H1 (cell line): ENCODE results near the gene TSPEAR. TPM values are rescaled to one million over a fixed set of nuclear protein-coding genes. Genes with fewer than 3 reads are reported as not detected.

Experiments
- CTCF ChIA-PET: fragments of 300-600 bp; sonication (Branson Sonifier 250); formaldehyde crosslinking; loops from one replicate; lab custom pipeline; 2021; ENCODE audit not compliant: partially characterized antibody; lab: Charles Lee
- POLR2A ChIA-PET: fragments of 300-600 bp; sonication (Branson Sonifier 250); formaldehyde crosslinking; loops from one replicate; lab custom pipeline; 2021; ENCODE audit warnings: inconsistent platforms; ENCODE audit not compliant: partially characterized antibody; lab: Charles Lee
- DNase-seq, 2 experiments: peaks; one replicate each; pipeline versions ENCODE4 v3.0.0 to v3.0.0-alpha.2; 2010 to 2022; ENCODE audit warnings: low spot score in 2 of 2, low read depth in 1 of 2, mixed read lengths in 1 of 2
- FAIRE-seq: peaks from 2 replicates; lab custom pipeline; 2011; peaks lifted over from hg19 to GRCh38; lab: Jason Lieb, UNC
- H2AFZ ChIP-seq: 2 replicates; pipeline ENCODE4 v1.8.1; 2012; ENCODE audit warnings: low read length, inconsistent platforms
- H2AK5ac ChIP-seq: 2 replicates; pipeline ENCODE4 v1.6.1; 2013; ENCODE audit warnings: low read depth, low read length
- H2BK120ac ChIP-seq: replicated peaks from 2 replicates; pipeline ENCODE3; 2013; ENCODE audit warnings: low read depth, low read length, inconsistent platforms
- H2BK12ac ChIP-seq: 2 replicates; pipeline ENCODE4 v1.6.1; 2013; ENCODE audit warnings: low read depth, low read length
- H2BK15ac ChIP-seq: 2 replicates; pipeline ENCODE4 v1.6.1; 2013; ENCODE audit warnings: low read length
- H2BK20ac ChIP-seq: 2 replicates; pipeline ENCODE4 v1.6.1; 2013; ENCODE audit warnings: low read length
- H2BK5ac ChIP-seq: 2 replicates; pipeline ENCODE4 v1.6.1; 2013; ENCODE audit warnings: low read depth, low read length
- H3K14ac ChIP-seq: 2 replicates; pipeline ENCODE4 v1.6.1; 2013; ENCODE audit warnings: inconsistent platforms; ENCODE audit not compliant: insufficient read length
- H3K18ac ChIP-seq: 2 replicates; pipeline ENCODE4 v1.6.1; 2013; ENCODE audit warnings: low read length; ENCODE audit errors: extremely low read depth
- H3K23ac ChIP-seq: 2 replicates; pipeline ENCODE4 v1.6.1; 2013; ENCODE audit warnings: inconsistent platforms; ENCODE audit not compliant: insufficient read length
- H3K23me2 ChIP-seq: 2 replicates; pipeline ENCODE4 v1.6.1; 2013; ENCODE audit warnings: low read depth, low read length
- H3K27ac ChIP-seq: 2 replicates; pipeline ENCODE4 v1.6.1; 2011; ENCODE audit warnings: low read depth, low read length, inconsistent platforms
- H3K27me3 ChIP-seq, 4 experiments: replicated peaks in 1 of 4; 1 replicate in 1 of 4; 2 replicates in 3 of 4; pipeline versions ENCODE4 v1.6.1 to v1.8.1; 2011 to 2013; ENCODE audit warnings: low read length in 3 of 4, mild to moderate bottlenecking in 3 of 4, inconsistent platforms in 2 of 4, mixed read lengths in 2 of 4, moderate library complexity in 1 of 4; ENCODE audit not compliant: control insufficient read depth in 3 of 4, insufficient read depth in 3 of 4; ENCODE audit errors: extremely low read depth in 1 of 4
- H3K36me3 ChIP-seq, 4 experiments: 2 replicates each; pipeline versions ENCODE4 v1.6.1 to v1.8.1; 2011 to 2013; ENCODE audit warnings: mild to moderate bottlenecking in 4 of 4, low read length in 3 of 4, moderate library complexity in 2 of 4, control low read depth in 1 of 4, inconsistent platforms in 1 of 4; ENCODE audit not compliant: insufficient read depth in 4 of 4, control insufficient read depth in 2 of 4
- H3K4ac ChIP-seq: replicated peaks from 2 replicates; pipeline ENCODE3; 2013; ENCODE audit warnings: low read length, low read depth, mixed read lengths, inconsistent platforms; ENCODE audit not compliant: insufficient read length
- H3K4me1 ChIP-seq, 4 experiments: replicated peaks in 1 of 4; 1 replicate in 1 of 4; 2 replicates in 3 of 4; pipeline versions ENCODE4 v1.6.1 to v1.8.1; 2011 to 2013; ENCODE audit warnings: low read length in 3 of 4, inconsistent platforms in 2 of 4, mixed read lengths in 1 of 4; ENCODE audit not compliant: insufficient read depth in 4 of 4, control insufficient read depth in 3 of 4
- H3K4me2 ChIP-seq, 2 experiments: 2 replicates each; pipeline versions ENCODE4 v1.6.1 to v1.8.1; 2011 to 2013; ENCODE audit warnings: low read depth in 2 of 2, low read length in 2 of 2, control low read depth in 1 of 2, inconsistent platforms in 1 of 2, mild to moderate bottlenecking in 1 of 2; ENCODE audit not compliant: insufficient read depth in 1 of 2
- H3K4me3 ChIP-seq, 4 experiments: fragments of 200-600, 300-600 bp in 1 of 4; sonication (generic), shearing (Covaris generic), sonication (Bioruptor Twin) in 1 of 4; 2 replicates each; pipeline versions ENCODE4 v1.5.1 to v1.8.1; 2011 to 2016; ENCODE audit warnings: low read length in 4 of 4, low read depth in 3 of 4, control low read depth in 2 of 4, inconsistent platforms in 2 of 4, mild to moderate bottlenecking in 2 of 4, mixed read lengths in 1 of 4, moderate library complexity in 1 of 4; ENCODE audit not compliant: insufficient read depth in 2 of 4; ENCODE audit errors: extremely low read depth in 1 of 4
- H3K56ac ChIP-seq: replicated peaks from 2 replicates; pipeline ENCODE3; 2013; ENCODE audit warnings: low read depth, mild to moderate bottlenecking, mixed read lengths, low read length, inconsistent platforms; ENCODE audit not compliant: insufficient read length
- H3K79me1 ChIP-seq: 2 replicates; pipeline ENCODE4 v1.6.1; 2013; ENCODE audit warnings: low read depth, low read length, control low read depth
- H3K79me2 ChIP-seq, 2 experiments: 2 replicates each; pipeline versions ENCODE4 v1.6.1 to v1.8.1; 2012 to 2013; ENCODE audit warnings: low read length in 2 of 2, mild to moderate bottlenecking in 2 of 2, inconsistent platforms in 1 of 2; ENCODE audit not compliant: insufficient read depth in 2 of 2, control insufficient read depth in 1 of 2
- H3K9ac ChIP-seq, 4 experiments: replicated peaks in 1 of 4; 1 replicate in 1 of 4; 2 replicates in 3 of 4; pipeline versions ENCODE4 v1.6.1 to v1.8.1; 2011 to 2013; ENCODE audit warnings: low read depth in 3 of 4, low read length in 3 of 4, control low read depth in 2 of 4, mild to moderate bottlenecking in 2 of 4, moderate library complexity in 2 of 4, inconsistent platforms in 1 of 4; ENCODE audit errors: extremely low read depth in 1 of 4
- H3K9me3 ChIP-seq, 2 experiments: 2 replicates each; pipeline versions ENCODE4 v1.6.1 to v1.8.1; 2012 to 2013; ENCODE audit warnings: mild to moderate bottlenecking in 2 of 2, moderate library complexity in 2 of 2, control low read depth in 1 of 2, inconsistent platforms in 1 of 2, low read depth in 1 of 2, low read length in 1 of 2, mixed read lengths in 1 of 2; ENCODE audit not compliant: insufficient read depth in 2 of 2
- H4K20me1 ChIP-seq, 2 experiments: replicated peaks in 1 of 2; 2 replicates each; pipeline versions ENCODE3 to v1.8.1; 2011 to 2013; ENCODE audit warnings: inconsistent platforms in 2 of 2, low read length in 2 of 2, mild to moderate bottlenecking in 1 of 2; ENCODE audit not compliant: insufficient read depth in 2 of 2, control insufficient read depth in 1 of 2
- H4K5ac ChIP-seq: 2 replicates; pipeline ENCODE4 v1.6.1; 2013; ENCODE audit warnings: low read length, low read depth, mixed read lengths, inconsistent platforms; ENCODE audit not compliant: insufficient read length
- H4K8ac ChIP-seq: 2 replicates; pipeline ENCODE4 v1.8.0; 2013; ENCODE audit warnings: mild to moderate bottlenecking, moderate library complexity, low read length, inconsistent platforms; ENCODE audit not compliant: insufficient read depth; ENCODE audit errors: extremely low read depth
- H4K91ac ChIP-seq: replicated peaks from 2 replicates; pipeline ENCODE3; 2013; ENCODE audit warnings: low read length, mixed read lengths, inconsistent platforms; ENCODE audit not compliant: insufficient read length
- CHD2 ChIP-seq: IDR thresholded peaks from 2 replicates; pipeline ENCODE4 v1.6.1; 2012; ENCODE audit warnings: low read length, improper control_type of control experiment
- EZH2 ChIP-seq: fragments of 200-600 bp; sonication (generic); IDR thresholded peaks from 2 replicates; pipeline ENCODE4 v1.7.1; 2012; ENCODE audit warnings: low read depth, mild to moderate bottlenecking, moderate library complexity, low read length, inconsistent platforms; ENCODE audit not compliant: severe bottlenecking
- YY1 ChIP-seq: IDR thresholded peaks from 2 replicates; pipeline ENCODE4 v1.6.1; 2011; ENCODE audit warnings: low read depth, mild to moderate bottlenecking, low read length
- WGBS, 2 experiments: shearing (Covaris generic) in 1 of 2; methylation state at CpG; one replicate each; pipeline versions ENCODE4 v1.1.6 to v1.1.7; 2013 to 2015; ENCODE audit warnings: low lambda C conversion rate in 2 of 2, mixed read lengths in 2 of 2, inconsistent platforms in 1 of 2, low coverage in 1 of 2, missing lambda C conversion rate in 1 of 2; ENCODE audit not compliant: insufficient replicate concordance in 2 of 2, insufficient coverage in 1 of 2, insufficient read length in 1 of 2; ENCODE audit errors: extremely low coverage in 1 of 2, missing lambda C conversion rate in 1 of 2; 5-methylcytosine and 5-hydroxymethylcytosine counted together
- polyA plus RNA-seq, 7 experiments: library from polyadenylated mRNA; depleted of rRNA in 3 of 7; stranded (reverse) in 5 of 7; unstranded in 2 of 7; fragments of >200 nt in 5 of 7; fragments of 200-250 nt in 2 of 7; gene quantifications; 1 replicate in 5 of 7; 2 replicates in 1 of 7; 4 replicates in 1 of 7; pipeline versions ENCODE4 v1.2.1 to v1.2.3, GENCODE V29; 2011 to 2013; ENCODE audit warnings: missing spikeins in 2 of 7, mixed read lengths in 2 of 7
- total RNA-seq: library from RNA; stranded (reverse); fragmentation: NEBNext Ultra II Directional; extraction: Animal tissue kit (Norgen Biotek cat#: 25700); gene quantifications from 2 replicates; pipeline ENCODE4 v1.2.1, GENCODE V29; 2021

Gene TSPEAR
- total and polyA plus RNA-seq, 2 of the 8 experiments (the other 6 are each of a cell fraction or from before 2014, with no cell fraction given) = 0.58 to 0.89 TPM

DNA sequence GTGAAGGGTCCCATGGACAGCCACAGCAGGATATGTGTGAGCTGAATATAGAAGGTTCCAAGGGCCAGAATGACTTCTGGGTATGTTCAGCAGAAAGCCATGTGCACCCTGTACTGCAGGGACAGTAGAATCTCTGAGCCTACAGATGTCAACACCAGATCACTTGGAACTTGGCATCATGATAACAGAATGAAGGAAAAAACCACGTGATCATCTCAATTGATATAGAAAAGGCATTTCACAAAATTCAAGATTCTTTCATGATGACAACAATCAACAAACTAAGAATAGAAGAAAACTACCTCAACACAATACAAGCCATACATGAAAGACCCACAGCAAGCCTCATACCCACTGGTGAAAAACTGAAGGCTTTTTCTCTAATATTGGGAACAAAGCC, 43.8 kb downstream of the TSPEAR start:
- 86% methylated on average over 1 of the region's 1 CpG; no CpG with 5 or more reads in 1 of the 2 experiments for WGBS, 2 experiments
- CTCF ChIA-PET = interaction anchor here (0.7 kb wide), 2 partner anchors 49 to 220 kb away, joined by 3 read pairs; no protein-coding TSS in a partner anchor
- no peak for FAIRE-seq
- no peak for TF ChIP-seq YY1
- TF ChIP-seq EZH2 = no peak
- no peak for TF ChIP-seq CHD2

More for the DNA sequence above, 43.8 kb downstream of the TSPEAR start:
- H3K4me3 ChIP-seq = no peak overlapping the region
- H3K79me2 ChIP-seq = no peaks in the 10 kb centered on the region; a peak in 1 of 4 replicates
- no peak overlapping the region for H3K23ac ChIP-seq
- H3K4ac ChIP-seq = no peak overlapping the region
- H3K9me3 ChIP-seq = peaks cover 19 to 24% of the 10 kb centered on the region in 2 experiments
- H2BK120ac ChIP-seq = no peak overlapping the region
- no peaks in the 10 kb centered on the region for H3K4me1 ChIP-seq
- no peaks in the 10 kb centered on the region for H3K79me1 ChIP-seq
- POLR2A ChIA-PET = no interaction called here
- H2BK20ac ChIP-seq = no peak overlapping the region
- no peak overlapping the region for H3K27ac ChIP-seq
- H3K9ac ChIP-seq = no peak overlapping the region
- no peak overlapping the region for H2BK15ac ChIP-seq
- H3K4me2 ChIP-seq = no peak overlapping the region
- H3K14ac ChIP-seq = no peak overlapping the region
- no peaks in the 10 kb centered on the region for H4K20me1 ChIP-seq
- H3K27me3 ChIP-seq = no peaks in the 10 kb centered on the region
- no peak overlapping the region for H2AK5ac ChIP-seq
- no peak overlapping the region for H2AFZ ChIP-seq
- H4K8ac ChIP-seq = no peak overlapping the region
- H3K23me2 ChIP-seq = no peaks in the 10 kb centered on the region
- H2BK12ac ChIP-seq = no peak overlapping the region
- no peak overlapping the region for H3K18ac ChIP-seq
- no peak for DNase-seq
- H2BK5ac ChIP-seq = no peak overlapping the region
- H3K36me3 ChIP-seq = no peaks in the 10 kb centered on the region
- H4K5ac ChIP-seq = no peak overlapping the region
- no peak overlapping the region for H3K56ac ChIP-seq
- no peak overlapping the region for H4K91ac ChIP-seq
